RWPE2 (cell line): ENCODE measurements around the gene IZUMO4.

Source experiments
- ATAC-seq: fragments of 200-7000 bp; cut with Tn5 transposase; 3 replicates; pipeline ENCODE4 v1.9.1; 2021; ENCODE audit warnings: low read depth
- DNase-seq: peaks from one replicate; pipeline ENCODE4 v3.0.0-alpha.2; 2020; ENCODE audit warnings: low spot score
- H3K27ac ChIP-seq: fragments of 450-650 bp; 2 replicates; pipeline ENCODE4 v1.5.1; 2017; ENCODE audit warnings: mild to moderate bottlenecking; ENCODE audit not compliant: poor library complexity, severe bottlenecking
- H3K27me3 ChIP-seq: fragments of 250-450 bp; sonication (Bioruptor Pico); 2 replicates; pipeline ENCODE4 v1.5.1; 2021; ENCODE audit warnings: mild to moderate bottlenecking, moderate library complexity; ENCODE audit not compliant: insufficient read depth, poor library complexity, severe bottlenecking
- H3K36me3 ChIP-seq: fragments of 250-450 bp; sonication (Bioruptor Pico); 2 replicates; pipeline ENCODE4 v1.5.1; 2020; ENCODE audit warnings: low read depth, mild to moderate bottlenecking, moderate library complexity
- H3K4me1 ChIP-seq: fragments of 250-450 bp; sonication (Bioruptor Pico); 2 replicates; pipeline ENCODE4 v1.5.1; 2021; ENCODE audit warnings: mild to moderate bottlenecking, moderate library complexity; ENCODE audit not compliant: insufficient read depth, poor library complexity, severe bottlenecking
- H3K4me3 ChIP-seq: fragments of 250-450 bp; sonication (Bioruptor Pico); 2 replicates; pipeline ENCODE4 v1.5.1; 2021; ENCODE audit warnings: mild to moderate bottlenecking, moderate library complexity; ENCODE audit not compliant: severe bottlenecking
- H3K9me3 ChIP-seq: fragments of 250-450 bp; sonication (Bioruptor Pico); 2 replicates; pipeline ENCODE4 v1.5.1; 2021; ENCODE audit warnings: mild to moderate bottlenecking, moderate library complexity; ENCODE audit not compliant: severe bottlenecking
- TF ChIP-seq, protein P1 (sequence below): fragments of 450-650 bp; IDR thresholded peaks from one replicate; pipeline ENCODE4 v1.5.1; 2017; ENCODE audit warnings: mild to moderate bottlenecking, moderate library complexity; ENCODE audit not compliant: poor library complexity, severe bottlenecking

IZUMO4 gene

DNA sequence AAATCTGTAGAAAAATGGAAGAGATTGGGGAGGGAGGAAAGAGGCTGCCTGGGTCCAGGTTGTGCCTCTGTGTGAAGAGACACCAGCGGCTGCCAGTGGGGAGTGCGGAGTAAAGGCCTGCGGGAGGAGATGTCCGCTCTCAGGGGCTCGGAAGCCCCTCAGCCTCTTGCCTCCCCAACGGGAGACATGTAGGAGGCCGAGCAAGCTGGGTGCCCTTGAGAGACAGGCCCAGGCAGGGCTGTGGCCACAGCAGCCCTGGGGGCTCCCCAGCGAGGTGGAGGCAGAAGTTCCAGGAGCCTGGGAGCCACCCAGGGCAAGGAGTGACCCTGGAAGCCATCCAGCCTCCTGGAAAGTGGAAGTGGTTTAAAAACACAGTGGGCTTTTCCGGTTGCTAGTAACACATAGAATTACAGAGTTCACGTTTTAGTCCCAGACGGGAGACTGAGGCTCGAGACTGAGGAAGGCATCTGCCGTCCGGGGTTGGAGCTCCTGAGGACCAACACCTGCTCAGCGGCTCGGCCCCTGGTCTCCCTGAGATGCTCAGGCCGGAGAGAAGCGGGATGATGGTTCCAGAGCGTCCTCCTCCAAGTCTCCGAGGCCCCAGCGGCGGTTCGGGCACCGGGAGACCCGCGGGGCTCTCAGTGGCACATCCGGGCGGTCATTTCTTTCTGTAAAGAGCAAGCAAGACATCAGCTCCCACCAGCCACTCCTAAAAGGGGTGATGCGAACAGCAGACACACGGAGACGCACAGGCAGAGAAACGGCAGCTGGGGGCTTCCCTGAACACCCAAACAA, 23.8 kb upstream of the IZUMO4 start:
- H3K4me3 ChIP-seq: no peak overlapping the region
- ATAC-seq (no peak), DNase-seq (no peak)
- H3K27ac ChIP-seq: no peak overlapping the region
- no peaks in the 10 kb centered on the region for H3K4me1 ChIP-seq
- no peaks in the 10 kb centered on the region for H3K9me3 ChIP-seq
- peaks cover 59% of the 10 kb centered on the region for H3K36me3 ChIP-seq
- TF ChIP-seq, protein P1, sequence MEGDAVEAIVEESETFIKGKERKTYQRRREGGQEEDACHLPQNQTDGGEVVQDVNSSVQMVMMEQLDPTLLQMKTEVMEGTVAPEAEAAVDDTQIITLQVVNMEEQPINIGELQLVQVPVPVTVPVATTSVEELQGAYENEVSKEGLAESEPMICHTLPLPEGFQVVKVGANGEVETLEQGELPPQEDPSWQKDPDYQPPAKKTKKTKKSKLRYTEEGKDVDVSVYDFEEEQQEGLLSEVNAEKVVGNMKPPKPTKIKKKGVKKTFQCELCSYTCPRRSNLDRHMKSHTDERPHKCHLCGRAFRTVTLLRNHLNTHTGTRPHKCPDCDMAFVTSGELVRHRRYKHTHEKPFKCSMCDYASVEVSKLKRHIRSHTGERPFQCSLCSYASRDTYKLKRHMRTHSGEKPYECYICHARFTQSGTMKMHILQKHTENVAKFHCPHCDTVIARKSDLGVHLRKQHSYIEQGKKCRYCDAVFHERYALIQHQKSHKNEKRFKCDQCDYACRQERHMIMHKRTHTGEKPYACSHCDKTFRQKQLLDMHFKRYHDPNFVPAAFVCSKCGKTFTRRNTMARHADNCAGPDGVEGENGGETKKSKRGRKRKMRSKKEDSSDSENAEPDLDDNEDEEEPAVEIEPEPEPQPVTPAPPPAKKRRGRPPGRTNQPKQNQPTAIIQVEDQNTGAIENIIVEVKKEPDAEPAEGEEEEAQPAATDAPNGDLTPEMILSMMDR: no peak
- H3K27me3 ChIP-seq: no peaks in the 10 kb centered on the region

DNA sequence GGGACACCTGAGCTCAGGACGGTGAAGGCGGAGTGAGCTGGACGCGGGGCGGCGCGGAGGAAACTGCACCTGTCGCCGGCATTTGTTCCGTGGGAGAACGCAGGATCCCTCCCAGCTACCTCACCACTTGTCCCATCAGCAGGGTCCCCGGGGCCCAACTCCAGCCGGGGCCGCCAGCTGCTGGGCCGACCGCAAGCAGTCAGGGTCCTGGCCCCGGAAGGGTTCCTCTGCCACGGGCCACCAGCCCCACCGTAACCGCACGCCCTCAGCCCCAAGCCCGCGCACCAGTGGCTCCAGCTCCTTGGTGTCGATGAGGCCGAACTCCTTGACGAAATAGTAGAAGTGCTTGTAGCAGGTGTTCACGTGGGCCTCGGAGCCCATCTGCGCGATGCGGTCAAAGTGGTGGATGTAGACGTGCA, 20.2 kb upstream of the IZUMO4 start:
- Histone ChIP-seq H3K4me3 (no peak overlapping the region), H3K36me3 (peaks cover 90% of the 10 kb centered on the region), H3K4me1 (peaks cover 9% of the 10 kb centered on the region), H3K9me3 (no peaks in the 10 kb centered on the region), H3K27ac (no peak overlapping the region), H3K27me3 (no peaks in the 10 kb centered on the region)
- ATAC-seq: no peak
- no peak for DNase-seq
- TF ChIP-seq, protein P1: no peak

DNA sequence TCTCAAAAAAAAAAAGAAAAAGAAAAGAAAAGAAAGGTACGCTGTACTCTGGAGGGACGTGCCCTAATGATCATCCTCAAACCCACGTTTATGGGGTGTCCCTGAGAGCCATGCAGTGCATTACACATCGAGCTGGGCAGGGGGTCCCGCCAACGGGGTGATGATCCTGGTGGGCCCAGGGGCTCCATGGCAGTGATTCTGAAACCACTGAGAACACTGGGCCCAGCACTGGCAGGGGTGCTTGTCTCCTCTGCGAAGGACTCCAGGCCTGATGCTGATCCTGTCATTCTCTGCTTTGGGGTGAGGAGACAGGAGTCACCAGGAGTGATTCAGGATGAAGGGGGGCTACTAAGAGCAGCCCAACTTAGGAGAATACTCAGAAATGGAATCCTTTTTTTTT, 19.3 kb upstream of the IZUMO4 start:
- TF ChIP-seq, protein P1: no peak
- DNase-seq (no peak), ATAC-seq (no peak)
- Histone ChIP-seq H3K36me3 (peaks cover 90% of the 10 kb centered on the region), H3K9me3 (no peaks in the 10 kb centered on the region), H3K27me3 (no peaks in the 10 kb centered on the region), H3K4me3 (no peak overlapping the region), H3K27ac (no peak overlapping the region), H3K4me1 (peaks cover 9% of the 10 kb centered on the region)

DNA sequence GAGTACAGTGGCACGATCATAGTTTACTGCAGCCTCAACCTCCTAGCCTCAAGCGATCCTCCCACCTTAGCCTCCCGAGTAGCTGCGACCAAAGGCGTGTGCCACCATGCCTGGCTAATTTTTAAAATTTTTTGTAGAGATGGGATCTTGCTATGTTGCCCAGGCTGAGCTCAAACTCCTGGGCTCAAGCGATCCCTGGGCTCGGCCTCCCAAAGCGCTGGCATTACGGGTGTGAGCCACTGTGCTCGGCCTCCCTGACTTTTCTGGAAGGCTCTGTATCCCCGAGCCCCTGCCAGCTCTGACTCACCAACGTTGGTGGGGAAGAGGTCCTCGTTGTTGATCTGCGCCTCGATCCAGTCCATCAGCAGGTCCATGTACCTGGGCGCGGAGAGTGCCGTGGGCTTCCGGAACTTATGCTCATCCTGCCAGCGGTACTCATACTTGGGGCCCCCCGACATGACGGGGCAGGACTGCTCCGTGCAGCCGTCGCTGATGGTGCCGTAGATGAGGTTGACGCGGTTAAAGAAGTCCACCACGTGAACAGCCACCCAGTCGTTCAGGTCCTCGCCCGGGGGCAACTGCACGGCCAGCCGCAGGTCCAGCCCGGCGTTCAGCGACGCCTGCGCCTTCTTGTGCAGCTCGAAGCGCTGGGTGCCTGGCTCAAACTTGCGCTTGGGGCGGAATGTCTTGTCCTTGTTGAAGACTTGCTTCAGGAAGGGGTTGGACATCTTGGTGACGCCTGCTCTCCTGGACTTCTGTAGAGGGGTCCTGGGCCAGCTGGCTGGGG, 18.7 kb upstream of the IZUMO4 start:
- H3K4me1 ChIP-seq: peaks cover 9% of the 10 kb centered on the region
- ATAC-seq: no peak

More for the DNA sequence above, 18.7 kb upstream of the IZUMO4 start:
- Histone ChIP-seq H3K9me3 (no peaks in the 10 kb centered on the region), H3K27me3 (no peaks in the 10 kb centered on the region), H3K36me3 (peaks cover 90% of the 10 kb centered on the region), H3K27ac (no peak overlapping the region), H3K4me3 (no peak overlapping the region)
- DNase-seq: no peak
- TF ChIP-seq, protein P1: no peak
